OCI-LY3 (cell line): Measurements from ENCODE around the gene NPRL2.
A peak's percentile ranks its signal among the peaks of the same experiment; 100 is the strongest.

Experiments
- H2AFZ ChIP-seq: fragments of 200-600, 300-600 bp; shearing (Covaris generic); 2 replicates; pipeline ENCODE4 v1.6.0; 2014; ENCODE audit warnings: antibody characterized with exemption, low read depth, low read length
- H3K27ac ChIP-seq: fragments of 200-600, 300-600 bp; sonication (generic); 2 replicates; pipeline ENCODE4 v1.5.1; 2014; ENCODE audit warnings: mild to moderate bottlenecking, low read length, moderate library complexity, mixed read lengths
- H3K27me3 ChIP-seq: fragments of 200-600, 300-600 bp; sonication (generic); 2 replicates; pipeline ENCODE4 v1.6.1; 2014; ENCODE audit warnings: low read depth, low read length, mixed read lengths
- H3K36me3 ChIP-seq: fragments of 200-600, 300-600 bp; sonication (generic); replicated peaks from 2 replicates; pipeline ENCODE3; 2014; ENCODE audit warnings: low read depth, low read length, mixed read lengths
- H3K4me1 ChIP-seq: fragments of 300-600, 200-600 bp; sonication (generic); 2 replicates; pipeline ENCODE4 v1.6.1; 2014; ENCODE audit warnings: low read length, mixed read lengths
- H3K4me2 ChIP-seq: fragments of 200-600, 300-600 bp; sonication (generic); 2 replicates; pipeline ENCODE4 v1.6.1; 2014; ENCODE audit warnings: low read length, mixed read lengths
- H3K4me3 ChIP-seq: fragments of 300-600, 200-600 bp; sonication (generic); 2 replicates; pipeline ENCODE4 v1.5.1; 2014; ENCODE audit warnings: antibody characterized with exemption, mild to moderate bottlenecking, low read length, moderate library complexity
- H3K79me2 ChIP-seq: fragments of 300-600, 200-600 bp; shearing (Covaris generic); 2 replicates; pipeline ENCODE4 v1.6.1; 2014; ENCODE audit warnings: mild to moderate bottlenecking, low read length, mixed read lengths
- H3K9ac ChIP-seq: fragments of 300-600, 200-600 bp; shearing (Covaris generic); 2 replicates; pipeline ENCODE4 v1.6.0; 2014; ENCODE audit warnings: mild to moderate bottlenecking, low read length, moderate library complexity
- H3K9me3 ChIP-seq: fragments of 200-600, 300-600 bp; shearing (Covaris generic); 2 replicates; pipeline ENCODE4 v1.6.1; 2014; ENCODE audit warnings: low read length, mixed read lengths; ENCODE audit not compliant: insufficient read depth
- H4K20me1 ChIP-seq: fragments of 200-600, 300-600 bp; sonication (generic); 2 replicates; pipeline ENCODE4 v1.6.1; 2016; ENCODE audit warnings: low read length, mixed read lengths; ENCODE audit not compliant: insufficient read depth
- CTCF ChIP-seq: fragments of 200-600, 300-600 bp; sonication (generic); IDR thresholded peaks from 2 replicates; pipeline ENCODE4 v1.5.1; 2014; ENCODE audit warnings: antibody characterized with exemption, low read length, low read depth
- EZH2phosphoT487 ChIP-seq: fragments of 200-600 bp; shearing (Covaris generic); IDR thresholded peaks from 2 replicates; pipeline ENCODE4 v1.6.1; 2018; ENCODE audit warnings: antibody characterized with exemption, mixed run types, low read depth

Gene NPRL2

GRCh38 chr3:50324351-50325112 is 26.0 kb downstream of the NPRL2 start:
- Histone ChIP-seq H3K36me3 (peaks cover 11% of the 10 kb centered on the region), H3K9ac (no peak overlapping the region), H3K27ac (no peak overlapping the region), H3K9me3 (no peaks in the 10 kb centered on the region), H4K20me1 (no peaks in the 10 kb centered on the region), H3K4me2 (no peak overlapping the region), H3K79me2 (peaks cover 33% of the 10 kb centered on the region), H3K4me3 (no peak overlapping the region), H2AFZ (no peak overlapping the region), H3K27me3 (no peaks in the 10 kb centered on the region), H3K4me1 (peaks cover 35% of the 10 kb centered on the region)
- TF ChIP-seq EZH2phosphoT487 (no peak), CTCF (peak; percentile 86)

GRCh38 chr3:50323614-50324199 is 26.9 kb downstream of the NPRL2 start:
- H3K36me3 ChIP-seq: peaks cover 16% of the 10 kb centered on the region
- H3K9me3 ChIP-seq: no peaks in the 10 kb centered on the region
- no peak overlapping the region for H3K4me3 ChIP-seq
- TF ChIP-seq CTCF (no peak), EZH2phosphoT487 (no peak)
- no peaks in the 10 kb centered on the region for H4K20me1 ChIP-seq
- no peak overlapping the region for H2AFZ ChIP-seq
- H3K27me3 ChIP-seq: no peaks in the 10 kb centered on the region
- peaks cover 34% of the 10 kb centered on the region for H3K79me2 ChIP-seq
- H3K9ac ChIP-seq: no peak overlapping the region
- no peak overlapping the region for H3K4me2 ChIP-seq
- H3K4me1 ChIP-seq: peaks cover 35% of the 10 kb centered on the region
- H3K27ac ChIP-seq: no peak overlapping the region

GRCh38 chr3:50323092-50323600 is 27.4 kb downstream of the NPRL2 start:
- H3K9me3 ChIP-seq: no peaks in the 10 kb centered on the region
- H3K9ac ChIP-seq: no peak overlapping the region
- peaks cover 18% of the 10 kb centered on the region for H3K36me3 ChIP-seq
- no peak overlapping the region for H2AFZ ChIP-seq
- H3K4me2 ChIP-seq: no peak overlapping the region
- TF ChIP-seq EZH2phosphoT487 (no peak), CTCF (no peak)
- no peaks in the 10 kb centered on the region for H3K27me3 ChIP-seq
- peaks cover 34% of the 10 kb centered on the region for H3K79me2 ChIP-seq
- no peak overlapping the region for H3K27ac ChIP-seq
- H3K4me3 ChIP-seq: no peak overlapping the region
- H3K4me1 ChIP-seq: peaks cover 31% of the 10 kb centered on the region
- no peaks in the 10 kb centered on the region for H4K20me1 ChIP-seq

GRCh38 chr3:50322386-50323091 is 28.0 kb downstream of the NPRL2 start, which contains the start of gene HYAL2:
Gene HYAL2 (minus strand): TSS chr3:50322745. CDS start chr3:50320489, 2,256 bp downstream.
- Histone ChIP-seq H3K27me3 (no peaks in the 10 kb centered on the region), H3K9ac (peak within 1 kb of the TSS; percentile 86), H3K9me3 (no peaks in the 10 kb centered on the region), H2AFZ (peak within 1 kb of the TSS; percentile 93), H3K27ac (peak within 1 kb of the TSS; percentile 74), H3K36me3 (peaks cover 22% of the 10 kb centered on the region), H4K20me1 (no peaks in the 10 kb centered on the region), H3K4me3 (peak within 1 kb of the TSS; percentile 84), H3K4me1 (peaks cover 34% of the 10 kb centered on the region), H3K4me2 (peak within 1 kb of the TSS; percentile 87), H3K79me2 (peaks cover 29% of the 10 kb centered on the region)
- no peak for TF ChIP-seq CTCF
- TF ChIP-seq EZH2phosphoT487: no peak
